H1 (cell line): ENCODE measurements around the gene TMEM170A. TPM values are rescaled to one million over a fixed set of nuclear protein-coding genes. Genes with fewer than 3 reads are reported as not detected.

Source experiments
- ASH2L ChIP-seq: fragments of 200-600, 300-600 bp; sonication (generic); IDR thresholded peaks from one replicate; pipeline ENCODE4 v1.7.1; 2017; ENCODE audit warnings: low read length
- CBX5 ChIP-seq: fragments of 300-800, 300-1000 bp; sonication (generic); IDR thresholded peaks from 2 replicates; pipeline ENCODE4 v1.7.1; 2016; ENCODE audit warnings: antibody characterized with exemption, low read length, low read depth
- EGR1 ChIP-seq: IDR thresholded peaks from 2 replicates; pipeline ENCODE4 v1.6.1; 2011; ENCODE audit warnings: low read depth, low read length, borderline replicate concordance
- EP300 ChIP-seq, 2 experiments: IDR thresholded peaks; 1 replicate in 1 of 2; 2 replicates in 1 of 2; pipeline ENCODE4 v1.6.1; 2011 to 2012; ENCODE audit warnings: low read depth in 2 of 2, low read length in 2 of 2, mild to moderate bottlenecking in 2 of 2, borderline replicate concordance in 1 of 2, inconsistent platforms in 1 of 2, moderate library complexity in 1 of 2
- GTF2F1 ChIP-seq: IDR thresholded peaks from 2 replicates; pipeline ENCODE4 v1.6.1; 2012; ENCODE audit warnings: low read depth, low read length, improper control_type of control experiment, borderline replicate concordance
- HDAC6 ChIP-seq: IDR thresholded peaks from one replicate; pipeline ENCODE4 v1.7.1; 2012; ENCODE audit warnings: low read depth, mild to moderate bottlenecking, inconsistent platforms, low read length, moderate library complexity
- SAP30 ChIP-seq: fragments of 300-600 bp; sonication (generic); IDR thresholded peaks from 2 replicates; pipeline ENCODE4 v1.7.1; 2012; ENCODE audit warnings: low read length, moderate library complexity, mild to moderate bottlenecking, inconsistent platforms; ENCODE audit not compliant: insufficient read depth, insufficient replicate concordance
- polyA plus RNA-seq, 7 experiments: library from polyadenylated mRNA; depleted of rRNA in 3 of 7; stranded (reverse) in 5 of 7; unstranded in 2 of 7; fragments of >200 nt in 5 of 7; fragments of 200-250 nt in 2 of 7; gene quantifications; 1 replicate in 5 of 7; 2 replicates in 1 of 7; 4 replicates in 1 of 7; pipeline versions ENCODE4 v1.2.1 to v1.2.3, GENCODE V29; 2011 to 2013; ENCODE audit warnings: missing spikeins in 2 of 7, mixed read lengths in 2 of 7
- total RNA-seq: library from RNA; stranded (reverse); fragmentation: NEBNext Ultra II Directional; extraction: Animal tissue kit (Norgen Biotek cat#: 25700); gene quantifications from 2 replicates; pipeline ENCODE4 v1.2.1, GENCODE V29; 2021
- TF ChIP-seq, protein P1 (sequence below), 3 experiments: IDR thresholded peaks; 1 replicate in 2 of 3; 2 replicates in 1 of 3; pipeline versions ENCODE4 v1.5.1 to v1.6.1; 2011; ENCODE audit warnings: low read length in 3 of 3, mild to moderate bottlenecking in 3 of 3, inconsistent platforms in 2 of 3, low read depth in 1 of 3, moderate library complexity in 1 of 3; ENCODE audit not compliant: insufficient read depth in 1 of 3; ENCODE audit errors: control extremely low read depth in 1 of 3

TMEM170A gene
- total and polyA plus RNA-seq, 2 of the 8 experiments (the other 6 are each of a cell fraction or from before 2014, with no cell fraction given), result 22.9 to 56.6 TPM

DNA sequence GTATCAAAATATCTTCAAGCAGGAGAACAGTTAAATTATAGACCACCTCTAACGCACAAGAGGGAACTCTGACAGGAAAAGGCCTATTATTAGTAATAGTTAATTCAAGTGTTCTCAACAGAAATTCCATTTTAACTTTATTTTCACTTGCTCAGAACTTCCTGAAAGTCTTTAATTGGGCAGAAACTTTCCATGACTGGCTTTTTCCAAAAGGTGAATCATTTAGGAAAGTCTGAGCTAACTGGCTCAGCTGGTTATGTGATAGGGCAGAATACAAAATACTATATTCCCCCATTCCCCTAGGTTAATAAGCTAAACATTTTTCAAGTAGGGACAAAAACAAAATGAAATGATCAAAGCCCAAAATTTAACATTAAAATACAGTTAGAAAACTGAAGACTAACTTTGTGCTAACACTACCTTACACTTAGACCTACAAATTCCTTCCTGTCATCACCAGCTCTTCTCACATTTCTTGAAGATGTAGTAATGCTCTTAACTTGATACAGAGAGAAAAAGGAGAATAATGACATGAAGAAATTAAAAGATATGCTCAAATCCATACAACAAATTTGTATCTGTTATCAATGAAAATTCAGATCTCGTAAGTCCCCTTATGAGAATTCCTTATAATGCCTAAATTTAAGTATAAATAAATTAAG, 62.2 kb downstream of the TMEM170A start (continued):
- TF ChIP-seq EP300 (IDR thresholded peaks at IDR 0.05; ENCODE audit: borderline replicate concordance in 1 of 2, low read depth in 2 of 2, low read length in 2 of 2) (no peak), HDAC6 (no peak), EGR1 (no peak), CBX5 (no peak), ASH2L (no peak), SAP30 (no peak), GTF2F1 (no peak)
- TF ChIP-seq, protein P1, sequence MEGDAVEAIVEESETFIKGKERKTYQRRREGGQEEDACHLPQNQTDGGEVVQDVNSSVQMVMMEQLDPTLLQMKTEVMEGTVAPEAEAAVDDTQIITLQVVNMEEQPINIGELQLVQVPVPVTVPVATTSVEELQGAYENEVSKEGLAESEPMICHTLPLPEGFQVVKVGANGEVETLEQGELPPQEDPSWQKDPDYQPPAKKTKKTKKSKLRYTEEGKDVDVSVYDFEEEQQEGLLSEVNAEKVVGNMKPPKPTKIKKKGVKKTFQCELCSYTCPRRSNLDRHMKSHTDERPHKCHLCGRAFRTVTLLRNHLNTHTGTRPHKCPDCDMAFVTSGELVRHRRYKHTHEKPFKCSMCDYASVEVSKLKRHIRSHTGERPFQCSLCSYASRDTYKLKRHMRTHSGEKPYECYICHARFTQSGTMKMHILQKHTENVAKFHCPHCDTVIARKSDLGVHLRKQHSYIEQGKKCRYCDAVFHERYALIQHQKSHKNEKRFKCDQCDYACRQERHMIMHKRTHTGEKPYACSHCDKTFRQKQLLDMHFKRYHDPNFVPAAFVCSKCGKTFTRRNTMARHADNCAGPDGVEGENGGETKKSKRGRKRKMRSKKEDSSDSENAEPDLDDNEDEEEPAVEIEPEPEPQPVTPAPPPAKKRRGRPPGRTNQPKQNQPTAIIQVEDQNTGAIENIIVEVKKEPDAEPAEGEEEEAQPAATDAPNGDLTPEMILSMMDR (IDR thresholded peaks at IDR 0.05; ENCODE audit: control extremely low read depth in 1 of 3, insufficient read depth in 1 of 3, low read depth in 1 of 3, low read length in 3 of 3), result no peak
- TF ChIP-seq, all 59 proteins: peak for 0
